ENCODE results near the gene AGAP1. TPM values are rescaled to one million over a fixed set of nuclear protein-coding genes. Genes with fewer than 3 reads are reported as not detected.

AGAP1 gene
- total and polyA plus RNA-seq, 4 donors: 2.0 to 8.5 (median 5.4) TPM

DNA sequence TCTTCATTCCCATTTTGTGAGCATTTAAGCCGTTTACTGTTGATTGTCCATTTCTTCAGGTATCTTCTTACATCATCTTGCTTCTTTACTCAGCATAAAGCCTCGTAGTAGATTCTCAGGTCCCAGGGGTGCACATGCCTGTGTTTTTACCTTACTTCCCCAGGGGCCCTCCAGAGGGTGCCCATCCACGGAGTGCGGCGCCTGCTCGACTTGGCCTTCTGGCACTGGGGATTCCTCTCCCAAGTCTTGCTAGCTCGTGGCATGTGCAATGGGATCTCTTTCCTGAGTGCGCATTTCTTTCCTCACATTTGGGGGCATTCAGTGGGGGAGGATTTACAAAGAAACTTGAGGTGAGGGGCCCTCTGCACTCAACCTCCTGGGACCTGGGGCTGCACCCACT, 148.1 kb downstream of the AGAP1 start:
- TF ChIP-seq EGR1 (IDR thresholded peaks at IDR 0.05; ENCODE audit: low read depth in 2 of 2) (no peak), YY1 (IDR thresholded peaks at IDR 0.05) (no peak), HNF4A (conservative IDR thresholded peaks at IDR 0.05) (no peak), JUND (IDR thresholded peaks at IDR 0.05) (no peak), ATF3 (IDR thresholded peaks at IDR 0.05) (no peak), RXRA (IDR thresholded peaks at IDR 0.05) (no peak), TAF1 (conservative IDR thresholded peaks at IDR 0.05) (no peak), SP1 (IDR thresholded peaks at IDR 0.05) (no peak), NR2F2 (IDR thresholded peaks at IDR 0.05) (no peak), ZBTB33 (IDR thresholded peaks at IDR 0.05) (no peak), FOXA2 (IDR thresholded peaks at IDR 0.05) (no peak), GABPA (IDR thresholded peaks at IDR 0.05 in 1 of 2, conservative IDR thresholded peaks at IDR 0.05 in 1 of 2) (no peak), REST (IDR thresholded peaks at IDR 0.05) (no peak), HNF4G (IDR thresholded peaks at IDR 0.05) (no peak), FOXA1 (IDR thresholded peaks at IDR 0.05) (no peak), RAD21 (IDR thresholded peaks at IDR 0.05) (no peak)
- TF ChIP-seq, protein P1, sequence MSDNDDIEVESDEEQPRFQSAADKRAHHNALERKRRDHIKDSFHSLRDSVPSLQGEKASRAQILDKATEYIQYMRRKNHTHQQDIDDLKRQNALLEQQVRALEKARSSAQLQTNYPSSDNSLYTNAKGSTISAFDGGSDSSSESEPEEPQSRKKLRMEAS (IDR thresholded peaks at IDR 0.05): no peak
- TF ChIP-seq, protein P2, sequence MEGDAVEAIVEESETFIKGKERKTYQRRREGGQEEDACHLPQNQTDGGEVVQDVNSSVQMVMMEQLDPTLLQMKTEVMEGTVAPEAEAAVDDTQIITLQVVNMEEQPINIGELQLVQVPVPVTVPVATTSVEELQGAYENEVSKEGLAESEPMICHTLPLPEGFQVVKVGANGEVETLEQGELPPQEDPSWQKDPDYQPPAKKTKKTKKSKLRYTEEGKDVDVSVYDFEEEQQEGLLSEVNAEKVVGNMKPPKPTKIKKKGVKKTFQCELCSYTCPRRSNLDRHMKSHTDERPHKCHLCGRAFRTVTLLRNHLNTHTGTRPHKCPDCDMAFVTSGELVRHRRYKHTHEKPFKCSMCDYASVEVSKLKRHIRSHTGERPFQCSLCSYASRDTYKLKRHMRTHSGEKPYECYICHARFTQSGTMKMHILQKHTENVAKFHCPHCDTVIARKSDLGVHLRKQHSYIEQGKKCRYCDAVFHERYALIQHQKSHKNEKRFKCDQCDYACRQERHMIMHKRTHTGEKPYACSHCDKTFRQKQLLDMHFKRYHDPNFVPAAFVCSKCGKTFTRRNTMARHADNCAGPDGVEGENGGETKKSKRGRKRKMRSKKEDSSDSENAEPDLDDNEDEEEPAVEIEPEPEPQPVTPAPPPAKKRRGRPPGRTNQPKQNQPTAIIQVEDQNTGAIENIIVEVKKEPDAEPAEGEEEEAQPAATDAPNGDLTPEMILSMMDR (IDR thresholded peaks at IDR 0.05; ENCODE audit: low read depth, low read length, missing input control): no peak
- H3K27ac ChIP-seq (ENCODE audit: low read depth in 1 of 2, low read length in 2 of 2): no peak overlapping the region
- no peaks in the 10 kb centered on the region for H3K36me3 ChIP-seq (ENCODE audit: control insufficient read depth in 4 of 4, insufficient read depth in 3 of 4, low read depth in 1 of 4, low read length in 3 of 4)
- no peak overlapping the region for H3K4me3 ChIP-seq (ENCODE audit: low read depth in 1 of 3, low read length in 3 of 3)
- H3K27me3 ChIP-seq (ENCODE audit: control insufficient read depth in 4 of 4, insufficient read depth in 4 of 4, low read length in 3 of 4): no peaks in the 10 kb centered on the region
- H3K9ac ChIP-seq (ENCODE audit: low read depth in 1 of 2, low read length in 2 of 2): no peak overlapping the region
- DNase-seq (ENCODE audit: low spot score): no peak
- WGBS: 89% methylated on average over 8 of the region's 8 CpGs
- H3K9me3 ChIP-seq (ENCODE audit: control insufficient read depth in 4 of 4, low read length in 3 of 4): no peaks in the 10 kb centered on the region
- H3K4me1 ChIP-seq (ENCODE audit: control insufficient read depth in 4 of 4, insufficient read depth in 4 of 4, low read length in 3 of 4): no peaks in the 10 kb centered on the region

All from liver (tissue), 9 donors.